ENCODE results near the gene BLOC1S5.
A peak's percentile ranks its signal among the peaks of the same experiment; 100 is the strongest.

Gene BLOC1S5

GRCh38 chr6:8105791-8106190, 41.6 kb upstream of the BLOC1S5 start:
- TF ChIP-seq, protein P1, sequence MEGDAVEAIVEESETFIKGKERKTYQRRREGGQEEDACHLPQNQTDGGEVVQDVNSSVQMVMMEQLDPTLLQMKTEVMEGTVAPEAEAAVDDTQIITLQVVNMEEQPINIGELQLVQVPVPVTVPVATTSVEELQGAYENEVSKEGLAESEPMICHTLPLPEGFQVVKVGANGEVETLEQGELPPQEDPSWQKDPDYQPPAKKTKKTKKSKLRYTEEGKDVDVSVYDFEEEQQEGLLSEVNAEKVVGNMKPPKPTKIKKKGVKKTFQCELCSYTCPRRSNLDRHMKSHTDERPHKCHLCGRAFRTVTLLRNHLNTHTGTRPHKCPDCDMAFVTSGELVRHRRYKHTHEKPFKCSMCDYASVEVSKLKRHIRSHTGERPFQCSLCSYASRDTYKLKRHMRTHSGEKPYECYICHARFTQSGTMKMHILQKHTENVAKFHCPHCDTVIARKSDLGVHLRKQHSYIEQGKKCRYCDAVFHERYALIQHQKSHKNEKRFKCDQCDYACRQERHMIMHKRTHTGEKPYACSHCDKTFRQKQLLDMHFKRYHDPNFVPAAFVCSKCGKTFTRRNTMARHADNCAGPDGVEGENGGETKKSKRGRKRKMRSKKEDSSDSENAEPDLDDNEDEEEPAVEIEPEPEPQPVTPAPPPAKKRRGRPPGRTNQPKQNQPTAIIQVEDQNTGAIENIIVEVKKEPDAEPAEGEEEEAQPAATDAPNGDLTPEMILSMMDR (IDR thresholded peaks at IDR 0.05; ENCODE audit: low read depth, low read length, missing control alignments), result no peak
- DNase-seq (ENCODE audit: low read depth), result no peak

DNA sequence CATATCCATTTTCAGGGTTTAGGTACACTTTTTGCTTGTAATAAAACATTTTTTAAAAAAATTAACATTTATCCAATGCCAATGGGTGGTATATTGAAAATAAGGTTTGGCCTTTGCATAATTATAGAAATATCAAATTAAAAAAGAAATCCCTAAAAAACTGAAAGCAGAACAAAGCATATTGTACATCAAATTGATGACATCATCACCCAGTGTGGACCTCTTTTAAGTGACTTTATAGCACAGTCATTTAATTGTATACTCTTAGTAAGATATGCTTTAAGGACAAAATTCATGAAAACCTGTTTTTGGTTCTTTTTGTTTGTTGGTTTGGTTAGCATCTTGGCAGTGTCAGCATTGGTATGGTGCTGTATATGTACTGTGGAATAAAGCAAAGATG, 39.5 kb upstream of the BLOC1S5 start:
- no peak for DNase-seq (ENCODE audit: low read depth)
- H3K4me3 ChIP-seq (ENCODE audit: low read depth, low read length), result no peak overlapping the region

More at GRCh38 chr6:8105791-8106190, 41.6 kb upstream of the BLOC1S5 start:
- H3K4me3 ChIP-seq (ENCODE audit: low read depth, low read length), result no peak overlapping the region

DNA sequence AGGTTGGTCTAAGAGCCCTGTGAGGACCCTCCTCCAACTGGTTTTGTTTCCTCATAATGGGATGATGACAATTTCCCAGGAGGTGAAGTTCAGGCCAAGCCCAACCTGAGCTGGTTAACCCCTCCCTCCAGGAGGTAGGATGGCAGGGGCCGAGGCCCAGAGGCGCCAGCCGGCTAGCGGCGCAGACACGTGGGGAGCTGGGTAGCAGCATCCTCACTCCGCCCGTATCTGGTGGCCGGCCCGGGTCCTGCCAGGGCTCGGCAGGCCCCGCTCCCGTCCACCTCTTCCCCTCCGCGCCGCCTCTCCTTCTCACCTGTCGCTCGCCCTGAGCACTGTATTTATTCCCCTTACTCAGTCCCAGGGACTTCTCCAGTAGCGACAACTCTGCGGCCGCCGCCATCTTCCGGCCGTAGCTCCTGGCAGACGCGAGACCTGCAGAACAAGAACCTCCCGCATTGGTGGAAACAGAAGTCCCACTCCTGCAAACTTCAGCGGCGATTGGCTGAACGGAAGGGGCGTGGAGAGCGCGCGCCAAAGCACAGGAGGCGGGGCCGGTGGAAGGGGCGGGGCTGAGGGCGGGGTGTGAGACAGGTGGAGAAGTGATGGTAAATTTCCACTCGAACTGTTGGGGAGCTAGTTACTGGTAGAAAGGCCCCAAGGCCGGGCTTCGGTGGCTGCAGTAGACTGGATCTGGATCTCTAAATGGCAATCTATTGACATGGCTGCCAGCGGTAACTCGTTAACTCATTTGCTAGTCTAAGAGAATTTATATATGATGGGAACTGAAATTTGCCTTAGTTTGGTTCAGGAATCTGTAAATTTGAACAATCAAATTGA, 38.2 kb upstream of the BLOC1S5 start, which contains the start of gene EEF1E1:
TSS of gene EEF1E1 (minus strand) at position 427 of the 837 bp plus-strand sequence. CDS start at position 400, 27 bp downstream.
- peak; percentile 90 for DNase-seq (ENCODE audit: low read depth)
- peak within 1 kb of the TSS; percentile 90 for H3K4me3 ChIP-seq (ENCODE audit: low read depth, low read length)
- TF ChIP-seq, protein P1 (IDR thresholded peaks at IDR 0.05; ENCODE audit: low read depth, low read length, missing control alignments), result no peak

More for the DNA sequence above, 39.5 kb upstream of the BLOC1S5 start:
- TF ChIP-seq, protein P1 (IDR thresholded peaks at IDR 0.05; ENCODE audit: low read depth, low read length, missing control alignments), result no peak

GRCh38 chr6:8100159-8100854, 36.1 kb upstream of the BLOC1S5 start:
- TF ChIP-seq, protein P1 (IDR thresholded peaks at IDR 0.05; ENCODE audit: low read depth, low read length, missing control alignments), result no peak
- H3K4me3 ChIP-seq (ENCODE audit: low read depth, low read length), result no peak overlapping the region
- no peak for DNase-seq (ENCODE audit: low read depth)

- DNase-seq (ENCODE audit: low read depth), result no peak
- TF ChIP-seq, protein P1 (IDR thresholded peaks at IDR 0.05; ENCODE audit: low read depth, low read length, missing control alignments), result no peak
- no peak overlapping the region for H3K4me3 ChIP-seq (ENCODE audit: low read depth, low read length)
These were observed 26.5 kb upstream of the BLOC1S5 start for GRCh38 chr6:8090650-8091049.

GRCh38 chr6:8088886-8089285, 24.7 kb upstream of the BLOC1S5 start:
- DNase-seq (ENCODE audit: low read depth), result no peak
- no peak overlapping the region for H3K4me3 ChIP-seq (ENCODE audit: low read depth, low read length)
- TF ChIP-seq, protein P1 (IDR thresholded peaks at IDR 0.05; ENCODE audit: low read depth, low read length, missing control alignments), result no peak

Data from GM12864 (cell line).